Germinal center (tissue), 1 donor: ENCODE data around the gene TAC3.
"Not testable (repeated sequence)": the region's sequence is repeated elsewhere in the genome, so short reads cannot be mapped to it uniquely, and the experiment has no call there.

ENCODE experiments used
- DNase-seq: peaks from one replicate; pipeline ENCODE4 v3.0.0; 2012; ENCODE audit warnings: mixed read lengths, low spot score

Gene TAC3

DNA sequence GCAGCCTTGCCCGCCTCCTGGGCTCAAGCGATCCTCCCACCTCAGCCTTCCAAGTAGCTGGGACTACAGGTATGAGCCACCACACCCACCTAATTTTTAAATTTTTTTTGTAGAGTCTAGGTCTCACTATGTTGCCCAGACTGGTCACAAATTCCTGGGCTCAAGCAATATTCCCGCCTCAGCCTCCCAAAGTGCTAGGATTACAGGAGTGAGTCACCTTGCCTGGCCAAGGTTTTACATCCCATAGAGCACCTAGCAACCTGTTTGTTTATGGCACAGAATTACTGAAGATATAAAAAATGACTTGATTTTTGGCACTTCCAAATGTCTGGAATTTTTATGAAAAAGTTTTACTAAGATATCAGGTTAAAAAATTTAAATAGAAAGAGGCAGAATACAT lies 17.1 kb upstream of the TAC3 start:
- DNase-seq: no peak

DNA sequence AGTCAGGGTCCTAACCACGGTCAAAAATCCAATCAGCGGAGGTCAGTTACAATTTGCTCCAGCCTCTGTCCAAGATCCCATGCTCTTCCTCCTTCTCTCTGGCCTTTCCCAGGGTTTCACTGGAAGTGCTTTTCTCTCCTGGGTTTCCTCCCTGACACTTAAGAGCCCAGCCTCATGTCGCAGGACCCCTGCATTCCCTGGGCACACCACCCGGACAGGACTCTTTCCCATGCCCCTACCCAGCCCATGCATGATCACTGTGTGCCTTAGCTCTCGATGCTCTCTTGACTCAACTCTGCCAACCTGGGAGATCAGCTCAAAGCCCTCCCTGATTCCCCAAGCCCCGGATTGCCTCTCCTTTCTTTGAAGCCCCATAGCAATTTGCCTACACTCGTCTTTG lies 15.5 kb upstream of the TAC3 start:
- no peak for DNase-seq

DNA sequence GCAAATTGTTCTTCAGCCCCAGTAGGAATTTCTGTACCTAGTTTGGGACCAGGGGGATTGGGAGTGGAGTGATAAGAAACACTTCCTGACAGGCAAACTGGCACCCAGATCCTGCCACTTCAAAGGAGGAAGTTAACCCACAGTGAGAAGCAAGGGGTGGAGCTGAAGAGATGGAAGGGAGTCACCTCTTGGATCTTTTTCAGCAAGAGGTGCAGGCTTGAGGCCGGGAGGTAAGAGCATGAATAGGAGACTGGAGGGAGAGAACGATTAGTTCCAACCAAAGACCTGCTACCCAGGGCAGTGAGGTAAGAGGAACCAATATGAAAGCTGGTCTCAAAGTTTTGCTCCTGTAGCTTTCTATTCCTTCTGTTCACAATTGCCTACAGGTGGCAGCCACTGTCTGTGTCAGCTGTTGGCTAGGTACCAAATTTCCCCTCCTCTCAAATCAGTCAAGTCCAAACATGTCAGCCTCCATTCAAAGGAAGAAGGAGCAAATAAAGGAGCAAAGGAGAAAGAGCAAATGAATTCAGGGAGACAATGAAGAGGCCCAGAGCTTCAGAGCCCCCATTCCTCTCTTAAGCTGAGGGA lies 14.9 kb upstream of the TAC3 start:
- peak; percentile 42 for DNase-seq

DNA sequence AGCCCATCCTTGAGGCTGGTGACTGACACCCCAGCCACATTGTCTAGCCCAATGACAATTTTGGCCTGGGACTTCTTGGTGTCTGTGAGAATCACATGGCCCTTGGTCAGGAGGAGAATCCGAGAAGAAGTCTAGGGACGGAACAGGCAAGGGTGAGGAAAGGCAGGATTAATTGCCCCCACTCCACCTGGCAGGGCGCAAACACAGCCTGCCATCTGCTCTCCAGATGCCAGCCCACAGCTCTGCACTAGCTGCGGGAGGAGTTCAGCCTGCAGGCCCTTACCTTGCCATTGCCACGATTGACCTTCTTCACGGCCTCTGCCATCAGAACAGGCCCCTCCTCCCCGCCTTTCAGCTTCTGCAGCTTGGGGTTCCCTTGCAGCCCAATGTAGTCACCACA lies 13.1 kb upstream of the TAC3 start:
- no peak for DNase-seq

DNA sequence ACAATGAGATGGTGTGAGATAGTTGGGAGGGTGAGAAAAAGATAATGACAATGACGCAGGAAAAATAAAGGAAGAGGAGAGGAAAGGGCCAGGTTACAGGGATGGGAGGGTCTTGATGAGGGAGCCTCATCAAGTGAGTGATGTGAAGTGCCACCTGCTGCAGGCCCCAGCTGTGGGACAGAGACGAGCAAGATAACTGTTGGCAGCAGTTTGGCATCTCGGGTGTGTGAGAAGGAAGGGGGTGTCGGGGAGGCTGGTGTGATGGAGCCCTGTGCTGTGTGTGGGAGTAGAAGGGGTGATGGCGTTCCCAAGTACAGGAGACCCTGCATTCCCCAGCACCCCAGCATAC lies 11.4 kb upstream of the TAC3 start:
- DNase-seq: no peak

DNA sequence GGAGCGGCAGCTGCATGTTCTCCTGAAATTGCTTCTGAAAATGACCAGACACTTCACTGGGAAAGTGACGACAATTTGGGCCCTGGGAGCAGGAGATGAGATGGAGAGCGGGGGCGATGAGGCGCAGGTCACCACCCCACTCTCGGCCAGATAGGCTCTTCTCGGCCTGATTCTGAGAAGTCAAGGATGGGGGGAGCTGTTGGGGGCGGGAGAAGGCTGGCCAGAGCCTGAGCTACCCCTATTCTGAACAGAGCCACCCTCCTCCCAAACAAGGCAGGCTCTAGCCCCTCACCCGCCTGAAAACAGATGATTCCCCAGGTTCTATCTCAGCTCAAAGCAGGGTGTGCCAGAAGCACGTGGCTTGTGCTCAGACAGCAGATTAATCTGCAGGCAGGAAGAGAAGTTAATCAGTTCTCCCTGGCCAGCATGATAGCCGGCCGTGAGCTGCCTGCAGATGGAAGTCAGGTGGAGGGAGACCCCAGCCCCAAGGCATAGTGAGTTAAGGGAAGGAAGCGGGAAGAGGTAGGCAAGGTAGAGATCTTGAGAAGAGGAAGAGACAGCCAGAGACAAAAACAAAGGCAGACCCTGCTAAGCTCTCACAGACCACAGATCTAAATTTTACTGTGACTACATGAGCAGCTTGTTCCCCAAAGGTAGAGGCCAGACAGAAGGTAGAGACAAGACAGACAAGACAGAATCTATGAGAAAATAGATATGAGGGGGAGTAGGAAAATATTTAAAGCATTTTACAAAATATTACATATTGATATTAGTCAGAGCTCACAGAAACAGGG lies 10.9 kb upstream of the TAC3 start:
- DNase-seq: no peak

DNA sequence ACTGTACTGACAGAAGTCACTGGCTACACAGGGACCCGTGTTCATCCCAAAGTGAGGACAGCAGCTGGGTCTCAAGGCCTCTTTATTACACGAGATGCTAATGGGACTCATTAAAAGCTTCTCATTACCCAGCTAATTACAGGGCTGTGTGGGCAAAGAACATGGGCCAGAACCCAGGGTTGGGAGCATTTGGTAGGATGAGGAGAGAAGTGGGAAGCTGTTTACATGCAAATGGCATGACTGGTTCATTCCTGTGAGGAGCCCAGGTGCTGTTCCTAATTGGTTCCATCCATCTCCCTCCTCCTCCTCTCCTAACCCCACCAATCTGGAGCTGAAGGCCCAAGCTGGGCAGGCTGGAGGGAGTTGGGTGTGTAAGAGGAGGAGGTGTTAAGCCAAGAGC lies 8.9 kb upstream of the TAC3 start:
- DNase-seq: no peak

DNA sequence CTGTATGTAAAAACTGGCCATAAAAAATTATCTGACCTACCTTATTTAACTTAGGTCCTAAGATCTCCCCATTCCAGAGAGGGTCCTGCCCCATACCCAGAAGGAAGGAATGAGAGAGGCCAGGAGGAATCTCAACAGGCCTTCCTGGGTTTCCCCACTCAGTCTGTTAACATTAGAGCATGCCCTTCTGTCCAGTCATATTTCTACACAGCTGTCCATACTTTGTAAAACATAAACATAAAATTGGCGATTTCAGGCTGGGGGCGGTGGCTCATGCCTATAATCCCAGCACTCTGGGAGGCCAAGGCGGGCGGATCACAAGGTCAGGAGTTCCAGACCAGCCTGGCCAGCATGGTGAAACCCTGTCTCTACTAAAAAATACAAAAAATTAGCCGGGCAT lies 6.0 kb upstream of the TAC3 start:
- not testable (repeated sequence) for DNase-seq

DNA sequence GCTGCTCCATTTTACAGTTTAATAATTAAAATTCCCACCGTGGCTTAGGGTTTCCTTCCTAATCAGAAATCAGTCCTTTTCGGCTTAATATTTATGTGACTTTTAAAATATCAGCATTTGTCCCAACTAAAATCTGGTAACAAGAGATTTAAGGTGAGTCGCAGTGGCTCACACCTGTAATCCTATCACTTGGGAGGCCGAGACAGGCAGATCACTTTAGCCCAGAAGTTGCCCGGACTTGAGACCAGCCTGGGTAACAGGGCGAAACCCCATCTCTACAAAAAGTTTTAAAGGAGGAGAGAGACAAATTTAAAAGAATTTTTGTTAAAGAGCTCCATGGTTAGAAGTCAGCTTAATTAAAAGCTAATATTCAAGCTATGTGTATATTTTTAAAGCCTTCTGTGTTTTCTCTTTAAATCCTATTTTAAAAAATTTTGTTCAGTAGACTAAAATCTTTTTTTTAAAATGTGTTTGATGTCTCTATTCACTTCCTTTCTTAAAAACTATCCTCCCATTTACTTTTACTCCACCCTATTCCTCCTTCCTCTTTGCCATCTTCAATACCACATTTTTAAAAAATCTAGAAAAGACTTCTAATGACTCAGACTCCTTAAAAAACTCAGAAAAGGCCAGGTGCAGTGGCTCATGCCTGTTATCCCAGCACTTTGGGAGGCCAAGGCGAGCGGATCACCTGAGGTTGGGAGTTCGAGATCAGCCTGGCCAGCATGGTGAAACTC lies 3.8 kb upstream of the TAC3 start:
- DNase-seq: no peak

DNA sequence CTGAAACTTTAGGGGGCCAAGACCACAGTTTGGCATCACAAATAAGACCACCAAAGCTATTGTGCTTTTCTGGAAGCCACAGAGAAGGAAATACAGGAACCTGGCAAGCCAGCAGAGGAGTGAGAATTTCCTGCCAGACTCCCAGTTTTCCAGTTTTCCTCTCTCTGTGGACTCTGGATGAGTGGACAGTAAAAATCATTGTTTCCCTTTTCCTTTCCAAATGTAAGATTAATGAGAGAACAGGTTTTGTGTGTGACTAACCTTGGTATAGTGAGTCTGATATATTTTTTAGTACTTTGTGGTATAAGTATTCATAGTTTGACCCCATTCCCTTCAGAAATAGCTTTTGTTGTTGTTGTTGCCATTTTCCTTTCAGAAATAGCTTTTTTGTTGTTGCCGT lies 2.6 kb upstream of the TAC3 start:
- DNase-seq: no peak

DNA sequence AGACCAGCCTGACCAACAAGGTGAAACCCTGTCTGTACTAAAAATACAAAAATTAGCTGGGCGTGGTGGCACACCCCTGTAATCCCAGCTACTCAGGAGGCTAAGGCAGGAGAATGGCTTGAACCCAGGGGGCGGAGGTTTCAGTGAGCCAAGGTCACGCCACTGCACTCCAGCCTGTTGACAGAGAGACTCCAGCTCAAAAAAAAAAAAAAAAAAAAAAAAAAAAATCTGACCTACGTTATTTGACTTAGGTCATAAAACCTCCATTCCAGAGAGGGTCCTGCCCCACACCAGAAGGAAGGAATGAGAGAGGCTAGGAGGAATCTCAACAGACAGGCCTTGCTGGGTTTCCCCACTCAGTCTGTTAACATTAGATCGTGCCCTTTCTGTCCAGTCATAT lies 2.0 kb upstream of the TAC3 start:
- not testable (repeated sequence) for DNase-seq

DNA sequence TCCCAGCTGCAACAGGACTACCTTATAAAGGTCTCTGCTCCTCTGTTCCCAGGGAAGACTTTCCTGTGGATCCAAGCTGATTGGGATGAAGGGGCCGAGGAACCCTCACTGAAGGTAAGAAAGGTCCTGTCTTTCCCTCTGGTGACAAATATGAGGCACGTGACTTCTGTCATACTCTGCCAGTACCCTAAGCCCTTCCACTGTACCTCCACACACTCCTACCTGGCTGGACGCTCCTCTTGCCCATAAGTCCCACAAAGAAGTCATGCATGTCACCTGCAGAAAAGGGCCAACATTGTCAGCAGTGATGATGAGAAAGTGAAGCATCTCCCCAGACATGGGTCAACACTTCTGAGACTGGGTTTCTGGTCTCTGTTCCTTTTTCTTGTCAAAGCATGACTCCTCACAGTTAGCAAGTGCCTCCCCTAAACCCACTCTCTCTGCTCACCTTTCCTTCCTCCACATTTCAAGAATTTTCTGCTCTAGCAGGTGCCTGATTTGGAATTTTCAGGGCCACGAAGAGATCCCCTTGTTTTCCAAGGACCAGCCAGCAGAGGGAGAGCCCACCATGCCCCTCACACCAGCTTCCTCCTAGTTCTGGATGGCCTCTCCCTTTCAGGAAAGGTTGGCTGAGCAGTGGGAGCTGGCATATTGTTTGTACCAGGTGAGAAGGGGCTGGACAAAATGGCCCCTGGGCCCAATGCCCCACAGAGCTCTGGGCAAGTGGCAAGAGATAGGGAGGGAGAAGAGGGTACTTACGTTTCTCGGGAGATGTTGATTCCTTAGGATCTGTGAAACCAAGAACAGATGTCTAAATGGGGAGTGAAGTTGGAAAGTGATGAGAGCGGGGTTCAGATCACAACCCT lies 3.5 kb downstream of the TAC3 start:
- no peak for DNase-seq

DNA sequence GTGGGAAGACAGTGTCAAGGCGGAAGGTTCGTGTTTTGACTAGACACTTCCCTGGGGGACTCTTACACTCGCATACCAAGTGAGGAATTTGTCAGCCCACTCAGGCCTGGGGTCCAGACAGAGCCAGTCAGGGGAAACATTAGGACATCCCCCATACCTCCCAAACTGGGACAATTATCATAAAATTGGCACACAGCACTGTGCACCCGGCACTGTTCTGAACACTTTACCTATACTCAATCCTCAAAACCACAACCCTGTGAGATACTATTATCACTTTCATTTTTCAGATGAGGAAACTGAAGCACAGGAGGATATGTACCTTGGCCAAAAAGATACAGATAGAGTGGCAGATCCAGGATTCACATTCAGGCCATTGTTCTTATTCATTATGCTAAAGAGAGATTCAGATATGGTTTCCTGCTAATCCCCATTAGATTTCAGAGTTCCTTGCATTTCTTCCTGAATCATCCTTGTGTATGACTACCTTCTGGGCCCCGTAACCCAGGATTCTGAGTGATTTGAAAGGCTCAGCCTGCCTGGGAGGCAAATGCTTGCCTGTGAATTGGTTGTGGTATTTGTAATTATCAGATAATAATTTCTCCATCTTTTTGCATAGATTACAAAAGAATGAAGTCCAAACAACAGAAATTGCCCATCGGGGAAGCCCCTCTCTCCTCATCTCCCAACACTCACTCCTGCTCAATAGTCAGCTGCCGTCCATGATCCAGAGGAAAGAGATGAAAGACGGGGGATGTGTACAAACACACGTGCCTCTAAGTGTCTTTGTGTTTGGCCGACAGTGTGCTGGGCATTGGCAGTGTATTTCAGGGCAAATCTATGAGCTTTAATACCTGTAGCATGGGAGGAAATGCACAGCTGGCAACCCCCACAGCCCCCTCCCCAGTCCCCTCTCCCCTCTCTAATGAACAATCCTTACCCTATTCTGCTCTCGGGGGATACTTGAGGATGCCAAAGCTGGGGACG lies 4.6 kb downstream of the TAC3 start:
- no peak for DNase-seq

DNA sequence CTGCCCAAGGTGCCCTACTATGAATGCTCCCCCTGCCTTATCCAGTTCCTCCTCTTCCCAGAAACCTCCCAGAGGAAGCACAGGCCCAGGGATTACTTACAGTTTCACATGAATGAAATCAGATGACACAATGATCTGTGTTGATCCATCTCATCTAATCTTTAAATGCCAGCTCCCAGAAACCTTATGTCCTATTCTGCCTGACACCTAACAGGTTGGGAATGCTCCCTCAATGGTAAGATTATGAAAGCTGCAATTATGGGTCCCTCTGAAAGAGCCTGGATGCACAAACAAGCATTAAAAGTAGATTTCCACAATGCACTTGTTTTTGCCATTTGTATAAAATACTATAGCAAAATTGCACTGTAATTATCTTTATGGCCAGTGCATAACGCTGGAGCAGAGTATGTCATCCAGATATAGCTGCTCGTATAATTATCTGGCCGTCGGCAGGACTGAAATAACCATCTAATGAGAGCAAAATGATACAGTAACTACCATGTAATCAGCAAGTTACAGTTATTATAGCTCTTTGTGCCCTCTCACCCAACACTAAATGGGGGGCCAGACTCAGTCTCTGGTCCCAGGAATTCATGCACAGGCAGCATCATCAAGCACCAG lies 5.6 kb downstream of the TAC3 start:
- DNase-seq: no peak

DNA sequence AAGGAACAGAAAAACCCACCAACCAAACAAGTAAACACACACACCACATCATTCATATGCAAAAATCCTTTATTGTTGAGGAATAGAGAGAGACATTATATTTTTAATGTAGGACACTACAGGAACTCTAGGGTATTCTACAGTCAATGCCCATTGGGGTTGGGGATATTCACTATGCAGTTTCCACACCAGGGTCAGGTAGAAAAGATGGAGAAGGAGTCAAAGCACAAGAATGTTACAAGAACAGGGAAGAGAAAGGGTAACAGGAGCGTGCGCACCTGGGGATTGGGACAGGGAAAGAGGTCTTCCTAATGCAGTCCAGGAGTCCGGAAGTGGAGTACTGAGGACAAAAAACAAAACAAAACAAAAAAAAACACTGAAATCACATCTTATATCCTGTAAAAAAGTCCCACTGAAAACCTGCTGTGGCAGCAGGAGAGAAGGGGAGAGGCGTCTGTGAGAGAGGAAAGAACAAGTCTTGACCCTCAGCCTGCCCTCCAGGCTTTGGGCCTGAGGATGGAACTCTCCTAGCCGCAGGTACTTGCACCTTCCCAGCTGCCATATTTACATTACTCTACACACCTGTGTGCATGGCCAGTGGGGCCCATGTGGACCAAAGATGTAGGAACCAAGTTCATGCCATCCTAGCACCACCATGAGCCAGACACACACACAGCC lies 6.2 kb downstream of the TAC3 start:
- DNase-seq: no peak

DNA sequence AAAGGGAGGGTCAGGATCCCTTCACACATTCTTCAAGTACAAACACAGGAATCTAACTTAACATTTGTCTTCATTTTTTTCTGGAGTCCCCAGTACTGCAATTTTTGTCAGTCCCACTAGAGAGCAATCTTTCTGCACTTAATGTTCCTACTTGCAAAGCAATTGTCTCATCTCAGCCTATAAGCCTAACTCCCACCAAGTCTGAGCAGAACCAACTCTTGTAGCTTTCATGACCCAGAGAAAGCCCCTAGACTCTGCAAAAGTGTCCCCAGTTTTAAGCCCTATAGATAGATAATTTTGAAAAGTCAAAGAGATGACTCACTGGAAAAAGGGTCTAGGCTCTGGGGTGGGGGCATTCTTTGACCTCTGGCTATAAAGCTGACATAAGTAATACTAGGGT lies 8.2 kb downstream of the TAC3 start:
- peak; percentile 56 for DNase-seq

DNA sequence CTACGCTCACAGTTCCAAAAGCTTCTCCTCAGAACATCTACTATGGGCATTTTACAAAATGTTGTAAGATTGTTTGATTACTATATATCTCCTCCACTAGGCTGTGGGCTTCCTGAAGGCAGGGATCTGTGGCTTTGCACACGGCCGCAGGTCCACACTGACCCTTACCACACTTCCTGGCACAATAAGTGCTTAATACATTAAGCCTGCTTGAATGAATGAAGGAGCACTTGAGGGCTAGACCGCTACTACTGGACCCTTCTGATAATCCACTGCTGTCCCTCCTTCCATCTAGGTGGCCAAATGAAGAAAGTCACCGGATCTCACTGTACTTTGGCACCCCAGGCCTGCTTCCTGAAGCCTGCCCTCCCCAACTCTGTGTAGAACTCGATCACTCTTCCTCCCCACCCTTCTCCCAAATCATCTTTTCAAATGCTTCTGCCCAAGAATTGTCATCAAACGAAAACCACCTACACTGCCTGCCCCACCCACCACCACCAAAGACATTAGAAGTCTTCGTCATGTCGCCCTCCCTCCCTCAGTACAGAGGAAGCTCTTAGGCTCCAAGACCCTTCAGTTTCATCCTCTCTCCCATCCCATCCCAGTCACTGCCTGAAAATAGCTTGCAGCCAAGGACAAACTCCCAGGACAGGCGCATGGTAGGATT lies 9.4 kb downstream of the TAC3 start:
- DNase-seq: no peak

DNA sequence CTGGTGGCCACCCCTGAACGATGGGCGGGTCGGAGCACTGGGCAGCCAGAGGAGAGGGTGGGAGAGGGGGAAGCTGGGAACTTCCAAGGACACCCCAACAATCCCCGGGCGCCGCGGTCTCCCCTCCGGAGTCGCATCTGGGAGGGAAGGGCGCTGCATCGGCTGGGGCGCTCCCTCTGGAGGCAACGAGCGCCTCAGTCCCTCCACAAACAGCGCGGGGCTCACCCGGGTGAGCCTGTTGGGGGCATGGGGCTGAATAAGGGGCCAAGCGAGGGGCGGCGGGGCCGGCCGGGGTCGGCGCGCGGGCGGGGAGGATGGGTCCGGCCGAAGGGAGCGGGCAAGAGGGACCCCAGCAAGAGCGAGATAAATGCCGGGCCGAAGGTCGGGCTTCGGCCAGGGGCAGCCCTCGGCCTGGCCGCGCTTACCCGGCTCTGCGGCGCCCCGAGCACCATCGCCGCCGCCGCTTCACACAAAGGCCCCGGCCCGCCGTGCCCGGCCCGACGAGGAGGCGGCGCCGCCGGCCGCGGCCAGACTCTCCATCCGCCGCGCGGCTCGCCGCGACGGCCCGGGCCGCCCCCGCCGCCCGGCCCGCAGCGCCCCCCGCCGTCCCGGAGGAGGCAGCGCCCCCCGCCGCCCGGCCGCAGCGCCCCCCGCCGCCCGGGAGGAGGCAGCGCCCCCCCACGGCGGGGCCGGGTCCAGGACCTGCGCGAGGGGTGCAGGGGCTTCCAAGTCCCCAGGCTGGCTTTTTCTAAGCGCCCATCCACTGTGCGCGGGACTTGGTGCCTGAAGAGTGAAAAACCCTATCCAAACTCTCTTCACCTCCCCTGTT lies 10.1 kb downstream of the TAC3 start, which contains the start of gene ZBTB39:
ZBTB39 (minus strand) TSS at position 567 of the 829 bp plus-strand sequence. CDS start 1,629 bp downstream, outside the sequence.
- peak; percentile 93 for DNase-seq

DNA sequence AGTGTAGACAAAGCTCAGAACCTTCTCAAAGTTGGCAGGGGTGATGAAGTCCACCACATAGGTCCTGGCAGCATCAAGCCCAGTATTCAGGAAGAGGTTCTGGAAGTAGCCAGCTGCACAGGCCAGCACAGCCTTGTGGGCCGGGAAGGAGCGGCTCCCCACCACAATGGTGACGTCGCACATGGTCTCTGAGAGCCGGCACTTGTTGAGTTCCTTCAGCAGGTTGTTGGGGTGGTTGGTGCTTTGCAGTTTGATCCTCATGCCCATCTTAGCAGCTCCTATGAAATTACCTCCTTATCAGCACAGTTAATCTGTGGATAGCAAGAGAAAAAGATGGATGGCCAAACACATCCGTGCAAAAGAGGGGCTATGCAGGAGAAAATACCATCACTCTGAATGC lies 11.7 kb downstream of the TAC3 start:
- no peak for DNase-seq
